Tibial nerve (tissue), 4 donors: ENCODE measurements around the gene COPS8. TPM values are rescaled to one million over a fixed set of nuclear protein-coding genes. Genes with fewer than 3 reads are reported as not detected.

ENCODE experiments used
- DNase-seq, 2 donors: peaks; one replicate each; pipeline ENCODE4 v3.0.0-alpha.2; 2019; ENCODE audit warnings: low spot score in 2 of 2
- H3K27ac ChIP-seq, 4 donors: fragments of 200-600 bp; sonication (generic) in 3 of 4; one replicate each; pipeline ENCODE4 v1.5.1; 2017 to 2019; ENCODE audit warnings: mild to moderate bottlenecking in 1 of 4
- H3K27me3 ChIP-seq, 2 donors: fragments of 200-600 bp; sonication (generic) in 1 of 2; one replicate each; pipeline versions ENCODE4 v1.5.1 to v1.6.0; 2017 to 2019
- H3K36me3 ChIP-seq, 3 donors: fragments of 200-600 bp; sonication (generic); one replicate each; pipeline ENCODE4 v1.5.1; 2018 to 2019
- H3K4me1 ChIP-seq, 4 donors: fragments of 200-600 bp; sonication (generic) in 3 of 4; one replicate each; pipeline ENCODE4 v1.5.1; 2017 to 2019
- H3K4me3 ChIP-seq, 4 donors: fragments of 200-600 bp; sonication (generic) in 3 of 4; one replicate each; pipeline ENCODE4 v1.5.1; 2017 to 2019; ENCODE audit warnings: mild to moderate bottlenecking in 1 of 4, moderate library complexity in 1 of 4
- H3K9me3 ChIP-seq, 4 donors: fragments of 200-600 bp; sonication (generic) in 3 of 4; one replicate each; pipeline ENCODE4 v1.5.1; 2017 to 2019
- CTCF ChIP-seq, 5 experiments: fragments of 200-600 bp in 3 of 5; fragments of 450-650 bp in 2 of 5; sonication (generic) in 3 of 5; IDR thresholded peaks; one replicate each; pipeline ENCODE4 v1.5.1; 2016 to 2019; ENCODE audit warnings: antibody characterized with exemption in 5 of 5, mild to moderate bottlenecking in 3 of 5, moderate library complexity in 2 of 5
- EP300 ChIP-seq, 2 donors: sonication (generic); formaldehyde crosslinking; IDR thresholded peaks; one replicate each; pipeline ENCODE4 v1.6.1; 2017; ENCODE audit warnings: antibody characterized with exemption in 2 of 2, mild to moderate bottlenecking in 1 of 2
- POLR2A ChIP-seq, 2 donors: fragments of 450-650 bp; IDR thresholded peaks; one replicate each; pipeline ENCODE4 v1.6.1; 2017; ENCODE audit warnings: antibody characterized with exemption in 2 of 2, mild to moderate bottlenecking in 2 of 2, moderate library complexity in 2 of 2
- WGBS, 2 donors: methylation state at CpG; one replicate each; pipeline ENCODE4 v1.1.5; 2018; 5-methylcytosine and 5-hydroxymethylcytosine counted together
- total RNA-seq, 4 donors: library from RNA; depleted of rRNA; stranded (reverse); fragments of >200 nt; gene quantifications; one replicate each; pipeline ENCODE4 v1.1.0, GENCODE V29; 2016

Gene COPS8
- total RNA-seq, 4 donors from 2014 or later = 69.6 to 93.1 (median 80.2) TPM

- WGBS, 2 donors = 94 to 96% methylated on average over 19 to 23 of the region's 24 CpGs
- no peaks in the 10 kb centered on the region for H3K36me3 ChIP-seq
- TF ChIP-seq POLR2A (IDR thresholded peaks at IDR 0.05) (no peak), CTCF (IDR thresholded peaks at IDR 0.05) (no peak), EP300 (IDR thresholded peaks at IDR 0.05) (no peak)
- H3K27ac ChIP-seq = no peak overlapping the region
- H3K27me3 ChIP-seq = no peaks in the 10 kb centered on the region
- H3K9me3 ChIP-seq = no peaks in the 10 kb centered on the region
- H3K4me1 ChIP-seq = peaks cover 0 to 11% (median 2%) of the 10 kb centered on the region in 4 donors
- no peak overlapping the region for H3K4me3 ChIP-seq
- no peak for DNase-seq
Measured at GRCh38 chr2:237064203-237065070, 21.3 kb upstream of the COPS8 start.

GRCh38 chr2:237065071-237065377 lies 20.7 kb upstream of the COPS8 start:
- Histone ChIP-seq H3K4me3 (no peak overlapping the region), H3K27ac (no peak overlapping the region), H3K9me3 (no peaks in the 10 kb centered on the region), H3K36me3 (no peaks in the 10 kb centered on the region), H3K4me1 (peaks cover 0 to 11% (median 2%) of the 10 kb centered on the region in 4 donors), H3K27me3 (no peaks in the 10 kb centered on the region)
- no peak for DNase-seq
- 76 to 82% methylated on average over 2 of the region's 2 CpGs for WGBS, 2 donors
- TF ChIP-seq POLR2A (IDR thresholded peaks at IDR 0.05) (no peak), EP300 (IDR thresholded peaks at IDR 0.05) (no peak), CTCF (IDR thresholded peaks at IDR 0.05) (no peak)

GRCh38 chr2:237066396-237066795 lies 19.3 kb upstream of the COPS8 start:
- no peak for TF ChIP-seq EP300 (IDR thresholded peaks at IDR 0.05)
- TF ChIP-seq POLR2A (IDR thresholded peaks at IDR 0.05) = no peak
- no peak for TF ChIP-seq CTCF (IDR thresholded peaks at IDR 0.05)
- WGBS, 2 donors = 87 to 100% methylated on average over 2 of the region's 2 CpGs
- no peaks in the 10 kb centered on the region for H3K36me3 ChIP-seq
- H3K4me3 ChIP-seq = no peak overlapping the region
- H3K27me3 ChIP-seq = no peaks in the 10 kb centered on the region
- no peak for DNase-seq
- H3K4me1 ChIP-seq = no peaks in the 10 kb centered on the region
- H3K9me3 ChIP-seq = no peaks in the 10 kb centered on the region
- H3K27ac ChIP-seq = no peak overlapping the region

GRCh38 chr2:237068005-237068576 lies 17.6 kb upstream of the COPS8 start:
- Histone ChIP-seq H3K27me3 (no peaks in the 10 kb centered on the region), H3K36me3 (no peaks in the 10 kb centered on the region), H3K27ac (no peak overlapping the region), H3K4me1 (no peaks in the 10 kb centered on the region), H3K4me3 (no peak overlapping the region), H3K9me3 (no peaks in the 10 kb centered on the region)
- DNase-seq = no peak
- TF ChIP-seq CTCF (IDR thresholded peaks at IDR 0.05) (no peak), EP300 (IDR thresholded peaks at IDR 0.05) (no peak), POLR2A (IDR thresholded peaks at IDR 0.05) (no peak)
- 36 to 53% methylated on average over 3 of the region's 3 CpGs for WGBS, 2 donors
